Measurements from ENCODE around the gene CHST11.
A peak's percentile ranks its signal among the peaks of the same experiment; 100 is the strongest.

CHST11 gene

DNA sequence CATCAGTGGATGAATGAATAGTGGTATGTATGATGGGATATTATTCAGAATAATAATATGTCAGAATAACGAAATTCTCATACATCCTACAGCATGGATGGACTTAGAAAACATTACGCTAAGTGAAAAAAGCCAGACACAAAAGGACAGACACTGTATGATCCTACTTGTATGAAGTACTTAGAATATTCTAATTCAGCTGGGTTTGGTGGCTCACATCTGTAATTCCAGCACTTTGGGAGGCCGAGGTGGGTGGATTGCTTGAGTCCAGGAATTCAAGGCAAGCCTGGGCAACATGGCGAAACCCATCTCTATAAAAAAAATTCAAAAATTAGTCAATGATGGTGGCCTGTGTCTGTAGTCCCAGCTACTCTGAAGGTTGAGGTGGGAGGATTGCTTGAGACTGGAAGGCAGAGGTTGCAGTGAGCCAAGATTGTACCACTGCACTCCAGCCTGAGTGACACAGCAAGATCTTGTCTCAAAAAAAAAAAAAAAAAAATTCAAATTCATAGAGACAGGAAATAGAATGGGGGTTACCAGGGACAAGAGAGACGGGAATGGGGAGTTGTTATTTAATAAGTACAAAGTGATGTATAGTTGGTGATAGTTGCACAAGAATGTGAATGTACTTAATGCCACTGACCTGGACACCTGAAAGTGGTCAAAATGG lies 132.3 kb downstream of the CHST11 start:
- TF ChIP-seq POLR2A (IDR thresholded peaks at IDR 0.05; ENCODE audit: low read length) (no peak), GATA1 (IDR thresholded peaks at IDR 0.05; ENCODE audit: low read depth, low read length) (no peak)
- peak; percentile 46 to 60 for DNase-seq

- TF ChIP-seq GATA1 (IDR thresholded peaks at IDR 0.05; ENCODE audit: low read depth, low read length) (no peak), POLR2A (IDR thresholded peaks at IDR 0.05; ENCODE audit: low read length) (no peak)
- no peak for DNase-seq
These were observed 133.3 kb downstream of the CHST11 start for GRCh38 chr12:104590022-104590421.

- TF ChIP-seq GATA1 (IDR thresholded peaks at IDR 0.05; ENCODE audit: low read depth, low read length), result no peak
- no peak for TF ChIP-seq POLR2A (IDR thresholded peaks at IDR 0.05; ENCODE audit: low read length)
These were observed 134.6 kb downstream of the CHST11 start for GRCh38 chr12:104591257-104591885.

GRCh38 chr12:104593482-104593881 lies 136.7 kb downstream of the CHST11 start:
- TF ChIP-seq POLR2A (IDR thresholded peaks at IDR 0.05; ENCODE audit: low read length), result no peak
- TF ChIP-seq GATA1 (IDR thresholded peaks at IDR 0.05; ENCODE audit: low read depth, low read length), result no peak
- peak; percentile 38 to 60 for DNase-seq

More at GRCh38 chr12:104591257-104591885, 134.6 kb downstream of the CHST11 start:
- DNase-seq, result no peak

DNA sequence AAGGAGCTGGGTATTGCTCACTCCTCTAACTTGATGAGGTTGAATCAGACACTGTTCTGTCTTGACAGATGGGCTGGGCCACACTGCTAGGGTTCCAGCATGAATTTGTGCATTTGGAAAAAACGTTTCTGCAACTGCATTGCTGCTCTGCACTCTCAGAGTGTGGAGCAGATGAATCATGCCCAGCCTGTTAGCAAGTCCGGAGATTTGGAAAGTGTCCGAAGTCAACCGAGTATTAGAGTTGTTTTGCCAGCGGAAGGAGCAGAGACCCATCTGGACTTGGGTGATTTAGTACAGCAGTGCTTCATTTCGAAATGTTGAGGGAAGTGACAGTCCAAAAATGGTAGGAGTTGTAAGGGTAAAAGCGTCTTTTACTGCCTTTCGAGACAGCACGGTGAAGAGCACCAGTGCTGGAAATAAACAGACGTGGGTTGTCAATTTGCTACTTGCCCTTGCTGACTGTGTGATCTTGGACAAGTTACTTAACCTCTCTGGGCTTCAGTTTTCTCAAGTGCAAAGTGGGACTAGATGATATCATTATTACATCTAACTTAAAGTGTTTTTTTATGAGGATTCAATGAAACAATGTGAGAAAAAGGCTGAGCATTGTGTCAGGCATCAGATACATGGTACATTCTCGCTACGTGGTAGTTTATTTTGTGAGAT lies 139.5 kb downstream of the CHST11 start:
- no peak for TF ChIP-seq POLR2A (IDR thresholded peaks at IDR 0.05; ENCODE audit: low read length)
- DNase-seq, result no peak

GRCh38 chr12:104596898-104597843 lies 140.4 kb downstream of the CHST11 start:
- peak; percentile 13 to 35 for DNase-seq
- TF ChIP-seq GATA1 (IDR thresholded peaks at IDR 0.05; ENCODE audit: low read depth, low read length), result no peak
- no peak for TF ChIP-seq POLR2A (IDR thresholded peaks at IDR 0.05; ENCODE audit: low read length)

- peak; percentile 86 to 92 for DNase-seq
These were observed 141.9 kb downstream of the CHST11 start for GRCh38 chr12:104598342-104599271.

GRCh38 chr12:104599272-104600035 lies 142.7 kb downstream of the CHST11 start:
- DNase-seq, result peak in 1 of 2 experiments; percentile 25
- TF ChIP-seq GATA1 (IDR thresholded peaks at IDR 0.05; ENCODE audit: low read depth, low read length) (no peak), POLR2A (IDR thresholded peaks at IDR 0.05; ENCODE audit: low read length) (no peak)

More at GRCh38 chr12:104598342-104599271, 141.9 kb downstream of the CHST11 start:
- no peak for TF ChIP-seq POLR2A (IDR thresholded peaks at IDR 0.05; ENCODE audit: low read length)
- no peak for TF ChIP-seq GATA1 (IDR thresholded peaks at IDR 0.05; ENCODE audit: low read depth, low read length)

DNA sequence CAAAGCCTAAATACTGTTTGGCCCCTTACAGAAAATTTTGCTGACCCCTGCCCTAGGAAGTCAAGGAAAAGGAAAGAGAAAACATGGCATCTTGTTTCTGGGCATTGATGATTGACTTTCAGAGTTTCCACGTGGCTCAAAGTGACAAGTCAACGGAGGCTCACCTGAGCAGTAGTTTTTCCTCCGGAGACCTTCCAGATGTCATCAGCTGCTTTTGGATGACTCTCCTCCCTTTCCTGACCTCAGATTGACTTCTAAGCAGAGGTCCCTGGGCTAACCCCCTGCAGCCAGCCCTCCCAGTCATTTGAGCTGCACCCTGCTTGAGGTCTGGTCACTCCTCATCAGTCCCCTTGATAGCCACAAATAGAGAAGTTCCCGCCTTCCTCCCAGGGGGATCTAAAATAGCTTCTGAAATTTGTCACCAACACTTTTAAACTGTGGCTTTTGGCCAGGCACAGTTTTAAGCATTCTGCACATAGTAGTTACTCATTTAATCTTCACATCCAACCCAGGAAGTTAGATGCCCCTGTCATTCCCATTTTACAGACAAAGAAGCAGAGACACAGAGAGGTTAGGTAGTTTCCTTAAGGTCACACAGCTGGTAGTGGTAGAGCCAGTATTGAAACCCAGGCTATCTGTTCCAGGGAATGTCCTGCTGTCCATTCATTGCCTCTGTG lies 143.4 kb downstream of the CHST11 start:
- no peak for DNase-seq

DNA sequence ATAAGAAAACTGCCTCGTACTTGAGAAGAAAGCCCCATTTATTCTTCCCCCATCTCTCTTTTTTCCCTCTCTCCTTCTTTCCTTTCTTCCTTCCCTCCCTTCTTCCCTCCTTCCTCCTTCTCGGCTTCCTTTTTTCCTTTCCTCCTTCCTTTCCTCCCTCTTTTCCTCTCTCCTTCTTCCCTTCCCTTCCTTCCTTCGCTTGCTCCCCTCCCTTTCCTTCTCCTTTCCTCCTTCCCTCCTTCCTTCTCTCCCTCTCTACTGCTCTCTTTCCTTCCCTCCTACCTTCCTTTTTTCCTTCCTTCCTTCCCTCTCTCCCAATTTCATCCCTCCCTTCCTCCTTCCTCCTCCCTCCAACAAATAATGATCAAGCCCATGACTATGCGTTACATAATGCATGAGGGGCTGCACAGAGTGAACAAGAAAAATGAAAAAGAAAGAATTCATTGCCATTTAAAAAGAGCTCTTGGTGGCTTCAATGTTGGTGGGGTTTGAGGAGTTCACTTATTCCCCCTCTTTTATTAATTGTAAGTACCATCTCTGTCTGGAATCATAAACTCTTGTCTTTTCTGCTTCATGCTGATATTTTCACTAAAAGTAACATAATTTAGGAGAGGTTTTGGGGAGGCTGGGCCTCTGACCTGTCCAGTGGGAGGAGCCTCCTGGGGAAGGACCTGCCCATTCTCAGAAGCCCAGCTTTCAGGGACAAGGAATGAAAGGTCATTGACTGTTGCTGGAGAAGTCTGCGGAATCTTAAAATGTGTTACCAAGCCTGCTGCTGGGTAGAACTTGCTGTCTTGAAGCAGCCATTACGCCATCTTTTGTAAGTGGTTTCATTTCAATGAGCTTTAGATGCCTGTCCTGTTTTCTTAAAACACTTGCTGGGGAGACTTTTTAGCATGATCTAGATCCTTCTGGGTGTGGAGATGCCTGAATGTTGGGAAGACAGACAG lies 144.3 kb downstream of the CHST11 start:
- peak; percentile 14 to 35 for DNase-seq
- TF ChIP-seq GATA1 (IDR thresholded peaks at IDR 0.05; ENCODE audit: low read depth, low read length), result no peak
- no peak for TF ChIP-seq POLR2A (IDR thresholded peaks at IDR 0.05; ENCODE audit: low read length)

More for the DNA sequence above, 143.4 kb downstream of the CHST11 start:
- TF ChIP-seq POLR2A (IDR thresholded peaks at IDR 0.05; ENCODE audit: low read length) (no peak), GATA1 (IDR thresholded peaks at IDR 0.05; ENCODE audit: low read depth, low read length) (no peak)
